Measurements from ENCODE around the gene GLI2.

GLI2 gene

GRCh38 chr2:120759543-120760331 lies 24.1 kb downstream of the GLI2 start:
- no peak for DNase-seq

- no peak for DNase-seq
These were observed 24.9 kb downstream of the GLI2 start for GRCh38 chr2:120760446-120761135.

GRCh38 chr2:120761164-120761861 lies 25.6 kb downstream of the GLI2 start:
- DNase-seq = no peak

GRCh38 chr2:120761911-120762310 lies 26.2 kb downstream of the GLI2 start:
- DNase-seq = no peak

GRCh38 chr2:120762341-120763061 lies 26.8 kb downstream of the GLI2 start:
- DNase-seq = no peak

- DNase-seq = no peak
These were observed 27.8 kb downstream of the GLI2 start for GRCh38 chr2:120763508-120763907.

GRCh38 chr2:120763931-120764330 lies 28.3 kb downstream of the GLI2 start:
- no peak for DNase-seq

- no peak for DNase-seq
These were observed 28.8 kb downstream of the GLI2 start for GRCh38 chr2:120764492-120764891.

- DNase-seq = no peak
These were observed 29.5 kb downstream of the GLI2 start for GRCh38 chr2:120764991-120765677.

GRCh38 chr2:120765678-120766469 lies 30.2 kb downstream of the GLI2 start:
- DNase-seq = no peak

- no peak for DNase-seq
These were observed 31.0 kb downstream of the GLI2 start for GRCh38 chr2:120766470-120767351.

GRCh38 chr2:120767486-120768005 lies 31.9 kb downstream of the GLI2 start:
- DNase-seq = no peak

GRCh38 chr2:120768112-120769048 lies 32.7 kb downstream of the GLI2 start:
- no peak for DNase-seq

- no peak for DNase-seq
These were observed 33.6 kb downstream of the GLI2 start for GRCh38 chr2:120769076-120769786.

GRCh38 chr2:120769787-120770120 lies 34.1 kb downstream of the GLI2 start:
- no peak for DNase-seq

GRCh38 chr2:120770176-120770575 lies 34.5 kb downstream of the GLI2 start:
- no peak for DNase-seq

GRCh38 chr2:120770641-120771040 lies 35.0 kb downstream of the GLI2 start:
- DNase-seq = no peak

GRCh38 chr2:120771111-120771780 lies 35.6 kb downstream of the GLI2 start:
- no peak for DNase-seq

Measured in suppressor macrophage (primary cell).